CD1c-positive myeloid dendritic cell (primary cell): ENCODE measurements around the gene CALM1.
"Not testable (repeated sequence)": the region's sequence is repeated elsewhere in the genome, so short reads cannot be mapped to it uniquely, and the experiment has no call there.

Source experiments
- DNase-seq: peaks from one replicate; pipeline ENCODE4 v3.0.0-alpha.2; 2016; ENCODE audit errors: extremely low spot score

CALM1 gene

DNA sequence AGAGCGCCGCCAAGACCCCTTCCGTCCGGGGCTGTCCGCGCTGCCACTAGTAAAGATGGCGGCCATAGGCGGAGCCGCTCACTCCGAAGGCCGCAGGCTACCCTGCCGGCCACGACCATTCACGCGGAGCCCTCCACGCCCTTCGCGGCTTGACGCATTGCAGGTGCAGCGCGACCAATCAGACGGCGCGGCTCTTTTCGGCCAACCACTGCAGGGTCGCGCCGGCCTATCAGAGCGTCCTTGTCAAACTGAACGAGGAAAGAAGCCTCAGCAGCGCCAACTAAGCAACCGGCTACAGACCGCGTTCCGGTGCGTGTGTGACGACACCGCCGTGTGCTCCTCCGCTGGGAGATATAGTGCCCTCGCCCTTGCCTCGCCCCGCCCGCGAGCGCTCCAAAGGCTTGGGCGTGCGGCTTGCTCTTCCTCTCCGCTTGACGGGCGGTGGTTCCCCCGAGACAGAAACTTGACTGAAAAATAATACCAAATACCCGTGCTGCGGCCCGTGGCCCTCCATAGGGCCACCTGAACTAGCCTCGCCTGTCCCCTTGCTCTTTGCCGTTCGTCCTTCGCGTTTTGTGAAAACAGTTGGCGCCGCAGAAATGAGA is 13.6 kb upstream of the CALM1 start:
- DNase-seq: peak; percentile 100

DNA sequence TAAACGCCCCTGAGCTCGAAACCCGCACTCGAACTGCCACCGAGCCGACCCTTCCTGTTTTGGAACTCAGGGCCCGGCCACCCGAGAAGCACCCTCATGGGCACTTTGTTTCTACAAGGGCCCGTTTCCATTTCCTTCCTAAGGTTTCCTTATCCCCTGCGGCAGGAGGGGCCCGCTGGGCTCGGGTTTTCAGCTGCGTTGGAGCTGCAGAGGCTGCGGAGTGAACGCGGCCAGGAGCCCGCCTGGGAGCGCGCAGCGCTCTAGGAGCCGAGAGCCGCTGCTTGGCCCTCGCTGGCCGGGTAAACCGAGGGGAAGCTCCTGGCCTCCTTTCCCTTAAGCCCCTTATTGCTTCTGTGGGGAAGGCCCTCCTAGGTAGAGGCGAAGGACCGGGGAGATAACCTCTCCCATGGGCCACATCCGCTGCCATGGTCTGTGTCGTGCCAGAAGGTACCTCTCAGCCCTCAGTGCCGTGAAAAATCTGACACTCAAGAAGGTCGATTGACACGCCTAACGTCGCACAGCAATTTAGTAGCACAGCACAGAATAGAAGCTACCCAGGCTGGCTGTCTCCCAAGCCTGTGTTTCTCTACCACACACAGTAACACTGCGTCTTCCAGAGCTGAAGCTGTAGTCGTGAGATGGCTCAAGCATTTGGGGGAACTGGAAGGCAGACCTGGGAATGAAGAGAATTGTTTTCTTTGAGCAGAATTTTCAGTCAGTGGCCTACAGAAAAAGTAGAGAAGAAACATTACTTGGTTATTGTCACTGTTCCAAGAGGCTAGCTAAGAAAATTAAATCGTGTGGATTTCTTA is 12.9 kb upstream of the CALM1 start:
- peak; percentile 52 for DNase-seq

DNA sequence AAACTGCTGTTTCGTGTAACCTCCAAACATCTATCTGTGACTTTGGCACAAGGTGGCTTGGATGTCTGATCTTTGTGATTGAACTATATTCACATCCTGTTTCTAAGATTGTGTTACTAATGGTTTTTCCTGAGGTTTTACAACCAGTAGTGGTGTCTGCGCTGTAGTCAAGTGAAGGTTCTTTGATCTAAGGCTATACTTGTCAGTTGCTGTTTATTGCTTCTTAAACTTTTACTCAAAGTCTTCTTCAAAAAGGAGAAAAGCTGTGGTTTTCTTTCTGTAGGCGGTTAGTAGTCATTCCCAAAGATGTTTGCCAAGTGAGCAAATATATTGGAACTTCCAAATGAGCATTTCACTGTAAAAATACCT is 12.3 kb upstream of the CALM1 start:
- DNase-seq: peak; percentile 44

DNA sequence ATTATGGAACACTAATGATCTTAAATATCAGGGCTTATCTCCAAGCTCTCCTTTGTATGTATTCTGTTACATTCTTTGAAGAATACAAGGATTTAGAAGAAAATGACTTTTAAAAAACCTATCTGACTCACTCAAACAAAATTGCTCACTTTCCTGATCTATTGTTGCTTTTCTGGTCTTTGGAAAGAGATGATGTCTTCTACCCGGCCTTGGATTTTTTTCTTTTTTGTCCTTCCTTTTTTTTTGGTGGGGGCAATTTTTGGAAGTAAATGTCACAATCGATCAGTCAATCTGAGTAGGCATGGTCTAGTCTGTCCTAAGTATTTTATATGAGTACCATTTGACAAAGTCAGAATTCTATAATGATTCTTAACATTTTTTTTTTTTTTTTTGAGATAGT is 10.5 kb upstream of the CALM1 start:
- no peak for DNase-seq

DNA sequence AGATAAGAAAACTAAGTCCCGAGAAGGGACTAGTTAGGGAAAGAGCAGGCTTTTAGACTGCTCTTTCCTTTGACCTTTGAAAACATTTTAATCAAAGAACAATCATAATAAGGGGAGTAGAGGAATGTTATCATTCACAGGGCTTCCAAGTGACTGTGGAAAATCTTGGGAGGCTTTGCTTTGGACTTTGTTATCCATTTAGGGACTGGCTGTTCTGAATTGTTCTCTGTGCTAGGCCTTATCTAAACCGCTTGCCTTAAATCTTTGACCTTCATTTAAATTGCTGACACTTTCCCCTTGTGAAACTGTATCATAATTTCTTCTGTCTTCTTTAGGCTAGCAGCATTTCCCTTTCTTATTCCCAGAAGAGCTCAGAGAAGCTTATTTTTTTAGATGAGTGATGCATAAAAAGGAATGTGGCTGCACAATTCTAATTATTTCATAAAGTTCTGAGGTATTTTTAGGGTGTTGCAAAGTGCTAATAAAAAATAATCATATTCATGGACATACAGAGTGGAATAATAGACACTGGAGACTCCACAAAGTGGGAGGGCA is 9.5 kb upstream of the CALM1 start:
- DNase-seq: no peak

DNA sequence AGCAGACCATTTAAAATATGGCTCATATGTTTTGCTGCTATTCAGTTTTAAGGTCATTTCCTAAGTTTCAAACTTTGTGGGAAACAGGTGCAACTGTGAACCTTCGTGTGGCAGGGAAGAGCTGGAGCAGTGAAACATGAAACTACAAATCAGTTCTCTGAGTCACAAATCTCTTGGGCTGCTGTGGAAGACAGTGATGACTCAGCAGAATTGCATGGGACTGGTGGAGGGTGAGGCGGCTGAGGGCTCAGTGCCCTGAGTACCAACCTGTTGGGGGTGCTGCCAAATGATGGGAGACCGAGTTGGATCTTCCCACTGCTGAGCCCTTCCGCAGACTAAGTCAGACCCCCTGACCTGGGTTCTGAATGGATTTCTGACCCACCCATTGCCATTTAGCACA is 8.4 kb upstream of the CALM1 start:
- DNase-seq: no peak

DNA sequence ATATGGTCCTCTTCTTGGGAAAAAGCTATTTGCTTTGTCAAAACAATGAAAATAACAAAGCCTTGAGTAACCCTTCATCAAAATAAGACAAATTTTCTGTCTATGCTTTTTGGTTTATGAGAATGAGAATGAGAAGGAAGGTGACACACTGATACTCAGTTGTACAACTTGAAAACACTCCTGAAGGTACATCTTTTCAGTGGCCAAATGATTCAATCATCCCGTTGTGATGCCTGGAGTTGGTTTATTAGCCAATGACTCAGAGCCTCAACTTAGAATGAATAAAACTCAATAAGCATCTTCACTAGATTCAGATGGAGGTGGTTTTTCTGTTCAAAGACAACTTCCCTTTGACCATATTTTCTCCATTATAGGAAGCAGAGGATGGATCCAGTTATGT is 7.8 kb upstream of the CALM1 start:
- no peak for DNase-seq

DNA sequence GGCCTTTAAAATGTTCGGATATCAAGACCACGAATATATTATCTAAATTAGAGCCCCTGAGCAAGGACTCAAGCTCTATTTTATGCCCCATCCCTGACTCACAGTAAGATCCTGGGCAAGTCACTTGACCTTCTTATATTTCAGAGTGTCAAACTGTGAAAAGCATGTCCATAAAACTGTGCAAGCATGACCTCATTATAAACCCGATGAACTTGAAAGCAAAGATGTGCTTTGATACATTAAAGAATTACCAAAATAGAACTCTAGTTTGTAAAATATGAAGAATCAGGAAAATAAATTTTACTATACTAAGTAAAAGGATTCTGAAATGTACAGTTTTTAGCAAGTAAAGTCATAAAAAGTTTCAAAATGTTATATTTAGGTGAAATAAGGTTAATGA is 2.9 kb upstream of the CALM1 start:
- no peak for DNase-seq

DNA sequence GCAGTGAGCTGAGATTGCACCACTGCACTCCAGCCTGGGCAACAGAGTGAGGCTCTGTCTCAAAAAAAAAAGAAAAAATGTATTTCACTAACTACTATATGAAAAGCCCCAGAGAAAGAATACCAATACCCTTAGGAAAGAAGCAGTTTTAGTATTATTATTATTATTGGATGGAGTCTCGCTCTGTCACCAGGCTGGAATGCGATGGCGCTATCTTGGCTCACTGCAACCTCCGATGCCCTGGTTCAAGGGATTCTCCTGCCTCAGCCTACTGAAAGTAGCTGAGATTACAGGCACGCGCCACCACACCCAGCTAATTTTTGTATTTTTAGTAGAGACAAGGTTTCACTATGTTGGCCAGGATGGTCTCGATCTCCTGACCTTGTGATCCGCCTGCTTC is 2.0 kb upstream of the CALM1 start:
- DNase-seq: not testable (repeated sequence)

DNA sequence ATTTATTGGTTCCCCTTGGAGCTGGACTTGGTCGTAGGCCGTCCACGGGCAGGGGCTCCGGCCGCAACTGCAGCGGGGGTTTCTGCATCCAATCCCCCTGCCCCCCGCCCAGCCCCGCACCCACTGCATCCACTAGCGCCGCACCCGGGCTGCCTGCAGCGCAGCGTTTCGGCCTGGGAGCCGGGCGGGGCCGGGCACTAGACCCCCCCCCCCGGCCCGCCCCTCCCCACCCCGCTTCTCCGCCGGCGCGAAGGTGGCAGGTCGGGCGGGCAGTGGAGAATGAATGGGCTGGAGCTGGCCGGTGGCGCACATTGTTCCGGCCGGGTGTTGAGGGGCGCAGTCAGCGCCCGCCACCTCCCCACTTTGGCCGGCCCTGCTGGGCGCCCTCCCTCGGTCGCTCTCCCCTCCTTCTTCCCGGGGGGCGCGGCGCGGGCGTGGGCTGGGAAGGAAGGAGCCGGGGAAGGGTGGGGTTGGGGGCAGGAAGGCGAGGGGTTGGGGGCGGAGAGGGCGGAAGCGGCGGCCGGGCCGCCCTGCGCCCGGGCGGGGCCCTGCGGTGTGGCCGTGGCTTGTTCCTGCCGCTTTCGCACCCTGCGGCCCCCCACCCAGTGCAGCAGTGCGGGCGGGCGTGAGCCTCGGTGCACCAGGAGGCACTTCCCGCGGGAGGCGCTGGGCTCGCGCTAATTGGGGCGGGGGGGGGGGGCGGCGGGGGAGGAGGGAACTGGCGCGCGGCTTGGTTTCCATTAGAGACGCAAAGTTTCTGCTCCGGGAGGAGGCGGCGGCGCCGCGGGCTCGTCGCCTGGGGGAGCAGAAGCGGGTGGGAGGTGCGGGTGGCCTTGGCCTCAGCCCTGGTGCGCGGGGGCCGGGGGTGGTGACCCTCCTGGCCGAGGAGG is 841 bp downstream of the CALM1 start:
- DNase-seq: peak; percentile 70

DNA sequence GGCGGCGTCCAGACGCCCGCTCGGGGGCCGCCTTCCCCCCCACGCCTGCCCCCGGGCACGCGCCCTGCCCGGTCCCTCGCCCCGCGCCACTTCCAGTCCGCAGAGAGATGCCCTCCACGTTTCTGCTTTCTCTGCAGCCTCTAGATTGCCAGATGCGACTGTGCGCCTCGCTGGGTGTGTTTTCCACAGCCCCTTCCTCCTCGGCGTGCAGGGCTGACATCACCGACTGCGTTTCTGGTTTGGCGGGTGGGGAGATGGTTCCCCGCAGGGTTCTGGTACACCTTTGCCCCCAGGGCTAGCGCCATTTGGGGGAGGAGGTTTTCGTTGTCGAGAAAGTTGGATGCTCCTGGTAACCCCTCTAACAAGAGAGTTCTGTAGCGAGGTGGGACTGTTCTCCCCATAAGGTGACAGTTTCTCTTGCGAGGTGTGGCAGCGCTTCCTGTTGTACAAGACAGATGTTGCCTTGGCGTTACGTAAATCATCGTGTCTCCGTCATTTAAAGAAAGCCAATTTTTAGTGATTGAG is 1.5 kb downstream of the CALM1 start:
- peak; percentile 74 for DNase-seq

DNA sequence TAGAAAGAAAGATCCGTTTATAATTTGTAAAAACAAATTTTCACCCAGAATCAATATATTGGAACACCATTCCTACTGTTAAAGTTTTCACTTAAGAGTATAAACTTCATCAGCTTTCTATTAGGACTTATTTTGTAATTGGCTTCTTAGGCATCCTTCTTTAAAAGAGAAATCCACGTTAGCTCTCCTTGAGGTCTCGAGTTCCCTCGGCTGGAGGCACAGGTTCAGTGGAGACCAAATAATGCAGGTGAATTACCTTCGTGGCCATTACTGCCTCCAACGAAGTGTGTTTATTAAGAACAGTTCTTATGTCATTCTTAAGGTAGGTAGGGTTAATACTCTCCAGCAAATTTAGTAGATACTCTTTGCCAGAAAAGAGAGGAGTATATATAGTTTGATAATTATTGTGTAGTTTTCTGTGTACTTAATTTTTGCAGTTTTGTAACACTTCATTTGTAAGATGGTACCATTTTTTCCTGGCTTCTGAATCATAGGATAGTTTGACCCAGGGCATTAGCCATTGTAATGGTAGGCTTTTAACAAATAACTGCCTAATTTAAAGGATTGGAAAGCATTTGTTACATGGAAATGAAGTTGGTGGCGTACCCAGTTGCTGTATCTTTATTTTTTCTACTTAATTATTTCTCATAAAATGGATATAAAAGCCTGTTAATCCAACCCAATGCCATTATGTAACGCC is 2.2 kb downstream of the CALM1 start:
- no peak for DNase-seq

DNA sequence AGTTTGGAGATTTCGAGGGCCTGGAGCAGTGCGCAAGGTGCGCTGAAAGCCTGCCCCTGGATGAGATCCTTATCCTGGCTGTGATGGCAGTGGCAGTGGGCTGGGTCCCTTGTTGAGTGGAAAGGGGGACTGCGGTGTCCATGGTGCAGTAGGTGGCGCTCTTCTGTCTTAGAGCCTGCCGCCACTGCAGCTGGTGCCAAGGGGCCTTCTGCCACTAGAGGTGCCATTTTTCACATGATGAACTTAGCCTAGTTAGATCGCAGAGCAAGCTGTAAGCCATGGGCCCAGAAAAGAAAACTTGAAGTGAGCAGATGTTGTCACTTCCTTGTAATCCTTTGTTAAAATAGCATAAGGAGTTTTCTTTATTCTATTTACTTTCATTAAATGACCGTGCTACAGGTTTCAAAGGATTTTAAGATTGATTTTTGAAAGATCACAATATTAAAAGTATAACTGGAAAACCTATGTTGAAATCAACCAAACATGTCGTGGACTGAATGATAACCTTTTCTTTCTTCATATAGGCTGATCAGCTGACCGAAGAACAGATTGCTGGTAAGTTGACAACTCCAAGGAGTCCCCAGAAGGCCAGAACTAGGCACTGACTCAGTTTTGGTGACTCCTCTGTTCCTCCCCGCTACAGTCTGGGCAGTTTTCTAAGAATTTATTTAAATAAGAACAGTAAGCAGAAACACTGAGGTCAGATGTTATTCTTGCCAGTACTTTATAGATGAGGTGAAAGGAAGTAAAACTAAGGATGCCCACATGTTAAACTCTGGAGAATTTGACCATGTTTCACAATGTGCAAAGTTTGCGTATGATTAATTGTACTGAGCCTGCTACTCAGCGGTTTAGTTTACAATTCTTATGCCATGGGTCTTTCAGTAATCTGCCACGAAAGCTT is 3.0 kb downstream of the CALM1 start:
- DNase-seq: peak; percentile 95

DNA sequence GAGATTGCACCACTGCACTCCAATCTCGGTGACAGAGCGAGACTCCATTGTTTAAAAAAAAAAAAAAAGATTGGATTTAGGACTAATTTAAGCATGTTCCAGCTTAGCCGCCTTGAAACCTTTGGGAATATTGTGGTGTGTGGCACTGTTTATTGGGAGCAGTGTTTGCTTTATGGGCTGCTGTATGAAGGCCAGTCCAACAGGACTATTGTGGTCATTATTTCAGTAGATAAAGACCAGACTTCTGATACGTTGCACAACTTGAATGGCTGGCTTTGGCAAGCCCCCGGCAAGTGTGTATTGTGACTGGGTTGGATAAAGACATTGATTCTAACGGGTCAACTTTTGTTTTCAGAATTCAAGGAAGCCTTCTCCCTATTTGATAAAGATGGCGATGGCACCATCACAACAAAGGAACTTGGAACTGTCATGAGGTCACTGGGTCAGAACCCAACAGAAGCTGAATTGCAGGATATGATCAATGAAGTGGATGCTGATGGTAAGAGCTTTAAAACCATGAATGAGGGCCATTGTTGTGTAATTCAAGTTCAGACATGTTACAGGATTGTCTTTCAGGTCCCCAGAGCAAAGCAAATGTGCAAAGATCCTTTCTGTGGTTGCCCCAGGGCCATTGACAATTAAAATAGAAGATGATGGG is 4.2 kb downstream of the CALM1 start:
- DNase-seq: no peak

DNA sequence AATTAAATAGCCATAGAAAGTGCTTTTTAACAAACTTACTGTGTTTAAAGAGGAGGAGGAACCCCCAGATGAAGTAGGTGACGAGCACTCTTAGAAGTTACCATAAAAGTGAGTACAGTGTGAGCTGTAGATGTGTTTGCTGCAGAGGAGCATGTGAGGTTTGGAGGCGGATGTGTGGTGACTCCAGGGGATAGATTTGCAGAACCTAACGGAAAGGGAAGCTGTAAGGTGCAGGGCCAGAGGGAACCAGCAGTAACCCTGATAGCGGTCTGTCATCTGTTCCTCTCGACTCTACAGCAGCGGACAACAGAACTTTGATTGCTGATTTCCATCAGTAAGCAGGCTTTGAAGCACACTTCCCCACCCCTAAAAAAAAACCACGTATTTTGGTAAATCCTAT is 5.2 kb downstream of the CALM1 start:
- DNase-seq: peak; percentile 83

DNA sequence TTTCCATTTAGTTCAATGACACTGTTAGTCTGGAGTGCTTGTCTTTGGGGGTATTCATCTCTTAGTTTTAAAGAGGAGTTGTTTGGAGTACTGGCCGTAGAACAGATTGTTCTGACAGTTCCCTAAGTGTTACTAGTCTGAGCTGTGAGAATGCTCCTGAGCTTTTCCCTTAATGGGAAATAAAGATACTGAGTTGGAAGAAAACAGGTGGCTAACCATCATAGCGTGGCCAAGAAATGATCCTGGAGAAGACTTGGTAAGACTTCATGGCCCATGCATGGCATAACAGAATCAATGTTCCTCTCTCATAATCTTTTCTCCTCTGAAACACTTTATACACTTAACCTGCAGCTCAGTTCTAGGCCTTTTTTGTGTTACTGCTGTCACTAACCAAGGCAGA is 6.2 kb downstream of the CALM1 start:
- DNase-seq: no peak

DNA sequence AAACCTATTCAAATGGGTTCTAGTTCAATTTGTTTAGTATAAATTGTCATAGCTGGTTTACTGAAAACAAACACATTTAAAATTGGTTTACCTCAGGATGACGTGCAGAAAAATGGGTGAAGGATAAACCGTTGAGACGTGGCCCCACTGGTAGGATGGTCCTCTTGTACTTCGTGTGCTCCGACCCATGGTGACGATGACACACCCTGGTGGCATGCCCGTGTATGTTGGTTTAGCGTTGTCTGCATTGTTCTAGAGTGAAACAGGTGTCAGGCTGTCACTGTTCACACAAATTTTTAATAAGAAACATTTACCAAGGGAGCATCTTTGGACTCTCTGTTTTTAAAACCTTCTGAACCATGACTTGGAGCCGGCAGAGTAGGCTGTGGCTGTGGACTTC is 8.3 kb downstream of the CALM1 start:
- no peak for DNase-seq

DNA sequence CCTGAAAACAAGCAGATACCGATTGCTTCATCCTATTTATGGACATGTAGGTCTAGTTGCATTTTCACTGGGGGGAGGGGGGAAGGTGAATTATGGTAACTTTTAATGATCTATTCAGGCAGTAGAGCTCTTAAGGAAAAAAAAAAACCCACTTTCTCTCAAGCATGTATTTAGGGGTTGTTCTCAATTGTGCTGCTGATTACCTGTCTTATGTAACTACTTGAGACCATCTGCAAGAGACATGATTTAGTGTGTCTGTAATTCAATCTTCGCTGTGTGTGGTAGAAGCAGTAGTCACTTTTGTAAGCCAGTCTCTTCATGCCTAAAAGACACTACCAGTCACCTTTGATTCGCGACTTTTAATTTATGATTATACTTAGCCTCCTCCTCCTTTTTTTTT is 8.9 kb downstream of the CALM1 start:
- no peak for DNase-seq

DNA sequence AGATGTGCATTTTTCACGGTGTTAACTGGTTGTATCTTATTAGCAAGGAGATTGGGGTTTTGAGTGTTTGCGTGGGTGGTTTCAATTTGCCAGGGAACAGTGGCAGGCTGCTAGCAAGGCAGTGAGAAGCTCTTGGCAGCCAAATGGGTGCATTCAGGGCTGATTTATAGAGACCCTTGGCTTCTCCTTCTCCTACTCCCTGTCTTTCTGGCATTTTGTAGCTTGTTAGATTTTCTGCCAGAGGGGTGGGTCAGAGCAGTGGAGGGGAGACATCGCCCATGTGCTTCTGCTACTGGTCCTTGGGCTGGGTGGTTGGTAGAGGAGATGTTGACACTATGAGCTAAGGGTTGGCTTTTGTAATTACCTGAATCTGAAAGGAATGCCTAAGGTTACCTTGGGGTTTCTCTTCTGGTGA is 9.6 kb downstream of the CALM1 start:
- no peak for DNase-seq

DNA sequence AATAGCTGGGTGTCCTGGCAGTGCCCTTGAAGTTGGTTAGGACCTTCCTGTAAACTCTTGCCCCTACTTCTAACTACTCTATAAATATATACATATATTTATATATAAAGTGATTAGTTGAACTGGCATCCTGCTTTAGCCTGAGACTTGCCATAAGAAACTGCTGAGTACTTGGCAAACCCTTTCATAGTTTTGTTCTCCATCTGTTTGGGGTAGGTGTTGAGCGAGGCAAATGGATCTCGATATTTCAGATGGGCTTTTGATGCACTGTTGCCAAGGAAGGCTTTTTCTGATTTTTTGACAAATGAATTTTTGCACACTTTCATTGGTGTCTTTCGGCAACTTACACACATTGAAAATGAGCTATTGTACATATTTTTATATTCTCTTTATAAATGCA is 10.4 kb downstream of the CALM1 start:
- DNase-seq: no peak
